Activated CD8-positive, alpha-beta memory T cell treated with anti-CD3 and anti-CD28 coated beads for 24 hours (primary cell): ENCODE results near the gene PLS3.
"Not testable (repeated sequence)": the region's sequence is repeated elsewhere in the genome, so short reads cannot be mapped to it uniquely, and the experiment has no call there.

Source experiments
- DNase-seq: peaks from one replicate; pipeline ENCODE4 v3.0.0-alpha.2; 2020

The PLS3 gene

GRCh38 chrX:115560978-115561604 is at the start of gene PLS3:
PLS3 (plus strand) TSS chrX:115561174; CDS start chrX:115610251, 49,077 bp downstream.
- peak; percentile 57 for DNase-seq

GRCh38 chrX:115518113-115518512 is 42.9 kb upstream of the PLS3 start:
- DNase-seq, result no peak

GRCh38 chrX:115521741-115522140 is 39.2 kb upstream of the PLS3 start:
- no peak for DNase-seq

- no peak for DNase-seq
Measured at GRCh38 chrX:115522952-115523351, 38.0 kb upstream of the PLS3 start.

- no peak for DNase-seq
Measured at GRCh38 chrX:115525486-115525885, 35.5 kb upstream of the PLS3 start.

GRCh38 chrX:115531818-115532403 is 29.1 kb upstream of the PLS3 start:
- DNase-seq, result no peak

- no peak for DNase-seq
Measured at GRCh38 chrX:115533485-115533884, 27.5 kb upstream of the PLS3 start.

GRCh38 chrX:115534383-115534782 is 26.6 kb upstream of the PLS3 start:
- DNase-seq, result no peak

- DNase-seq, result no peak
Measured at GRCh38 chrX:115535421-115535820, 25.6 kb upstream of the PLS3 start.

- DNase-seq, result no peak
Measured at GRCh38 chrX:115535844-115536243, 25.1 kb upstream of the PLS3 start.

GRCh38 chrX:115539841-115540240 is 21.1 kb upstream of the PLS3 start:
- DNase-seq, result no peak

- not testable (repeated sequence) for DNase-seq
Measured at GRCh38 chrX:115541045-115541444, 19.9 kb upstream of the PLS3 start.

- DNase-seq, result no peak
Measured at GRCh38 chrX:115547448-115547847, 13.5 kb upstream of the PLS3 start.

- no peak for DNase-seq
Measured at GRCh38 chrX:115549008-115549407, 12.0 kb upstream of the PLS3 start.

- no peak for DNase-seq
Measured at GRCh38 chrX:115553171-115553570, 7.8 kb upstream of the PLS3 start.

GRCh38 chrX:115559672-115560071 is 1.3 kb upstream of the PLS3 start:
- DNase-seq, result no peak

- DNase-seq, result no peak
Measured at GRCh38 chrX:115560211-115560977, 580 bp upstream of the PLS3 start.

- DNase-seq, result no peak
Measured at GRCh38 chrX:115561605-115562479, 868 bp downstream of the PLS3 start.

- no peak for DNase-seq
Measured at GRCh38 chrX:115562480-115562847, 1.5 kb downstream of the PLS3 start.

- DNase-seq, result no peak
Measured at GRCh38 chrX:115563633-115564162, 2.7 kb downstream of the PLS3 start.

- no peak for DNase-seq
Measured at GRCh38 chrX:115564243-115564642, 3.3 kb downstream of the PLS3 start.

- DNase-seq, result no peak
Measured at GRCh38 chrX:115565888-115566287, 4.9 kb downstream of the PLS3 start.

- DNase-seq, result no peak
Measured at GRCh38 chrX:115571712-115572111, 10.7 kb downstream of the PLS3 start.
